ENCODE measurements around the gene SPPL2B. TPM values are rescaled to one million over a fixed set of nuclear protein-coding genes. Genes with fewer than 3 reads are reported as not detected.

Gene SPPL2B
- total and polyA plus RNA-seq, 4 donors, result 30.2 to 140 (median 73.4) TPM

GRCh38 chr19:2352121-2352520 is 23.6 kb downstream of the SPPL2B start:
- no peaks in the 10 kb centered on the region for H3K9me3 ChIP-seq (ENCODE audit: control insufficient read depth, insufficient read depth, low read length)
- H3K27ac ChIP-seq (ENCODE audit: low read depth, low read length), result no peak overlapping the region
- 94% methylated on average over 22 of the region's 24 CpGs for WGBS (ENCODE audit: insufficient coverage)
- H3K27me3 ChIP-seq (ENCODE audit: control insufficient read depth, insufficient read depth, low read length), result no peaks in the 10 kb centered on the region
- H3K36me3 ChIP-seq (ENCODE audit: control insufficient read depth, insufficient read depth, low read length), result peaks cover 79% of the 10 kb centered on the region
- no peak for DNase-seq (ENCODE audit: low read depth in 4 of 6, low spot score in 6 of 6)
- H3K4me1 ChIP-seq (ENCODE audit: control insufficient read depth, insufficient read depth, low read length), result no peaks in the 10 kb centered on the region
- no peak overlapping the region for H3K4me3 ChIP-seq (ENCODE audit: low read depth, low read length)

- no peaks in the 10 kb centered on the region for H3K27me3 ChIP-seq (ENCODE audit: control insufficient read depth, insufficient read depth, low read length)
- H3K36me3 ChIP-seq (ENCODE audit: control insufficient read depth, insufficient read depth, low read length), result peaks cover 80% of the 10 kb centered on the region
- no peak overlapping the region for H3K27ac ChIP-seq (ENCODE audit: low read depth, low read length)
- 93% methylated on average over 44 of the region's 45 CpGs for WGBS (ENCODE audit: insufficient coverage)
- DNase-seq (ENCODE audit: low read depth in 4 of 6, low spot score in 6 of 6), result no peak
- no peaks in the 10 kb centered on the region for H3K4me1 ChIP-seq (ENCODE audit: control insufficient read depth, insufficient read depth, low read length)
- no peaks in the 10 kb centered on the region for H3K9me3 ChIP-seq (ENCODE audit: control insufficient read depth, insufficient read depth, low read length)
- no peak overlapping the region for H3K4me3 ChIP-seq (ENCODE audit: low read depth, low read length)
Observed at GRCh38 chr19:2353159-2353886, 24.8 kb downstream of the SPPL2B start.

GRCh38 chr19:2353887-2354592 is 25.6 kb downstream of the SPPL2B start:
- H3K36me3 ChIP-seq (ENCODE audit: control insufficient read depth, insufficient read depth, low read length), result peaks cover 74% of the 10 kb centered on the region
- no peak overlapping the region for H3K4me3 ChIP-seq (ENCODE audit: low read depth, low read length)
- H3K27ac ChIP-seq (ENCODE audit: low read depth, low read length), result no peak overlapping the region
- DNase-seq (ENCODE audit: low read depth in 4 of 6, low spot score in 6 of 6), result no peak
- no peaks in the 10 kb centered on the region for H3K4me1 ChIP-seq (ENCODE audit: control insufficient read depth, insufficient read depth, low read length)
- WGBS (ENCODE audit: insufficient coverage), result 84% methylated on average over 32 of the region's 34 CpGs
- no peaks in the 10 kb centered on the region for H3K9me3 ChIP-seq (ENCODE audit: control insufficient read depth, insufficient read depth, low read length)
- no peaks in the 10 kb centered on the region for H3K27me3 ChIP-seq (ENCODE audit: control insufficient read depth, insufficient read depth, low read length)

GRCh38 chr19:2354670-2355069 is 26.2 kb downstream of the SPPL2B start:
- no peak overlapping the region for H3K4me3 ChIP-seq (ENCODE audit: low read depth, low read length)
- H3K4me1 ChIP-seq (ENCODE audit: control insufficient read depth, insufficient read depth, low read length), result peaks cover 2% of the 10 kb centered on the region
- no peak overlapping the region for H3K27ac ChIP-seq (ENCODE audit: low read depth, low read length)
- peaks cover 74% of the 10 kb centered on the region for H3K36me3 ChIP-seq (ENCODE audit: control insufficient read depth, insufficient read depth, low read length)
- WGBS (ENCODE audit: insufficient coverage), result 79% methylated on average over 16 of the region's 17 CpGs
- H3K27me3 ChIP-seq (ENCODE audit: control insufficient read depth, insufficient read depth, low read length), result peaks cover under 1% of the 10 kb centered on the region
- no peak for DNase-seq (ENCODE audit: low read depth in 4 of 6, low spot score in 6 of 6)
- H3K9me3 ChIP-seq (ENCODE audit: control insufficient read depth, insufficient read depth, low read length), result no peaks in the 10 kb centered on the region

- Histone ChIP-seq H3K9me3 (ENCODE audit: control insufficient read depth, insufficient read depth, low read length) (no peaks in the 10 kb centered on the region), H3K4me1 (ENCODE audit: control insufficient read depth, insufficient read depth, low read length) (peaks cover 7% of the 10 kb centered on the region), H3K36me3 (ENCODE audit: control insufficient read depth, insufficient read depth, low read length) (peaks cover 68% of the 10 kb centered on the region), H3K27me3 (ENCODE audit: control insufficient read depth, insufficient read depth, low read length) (peaks cover 7% of the 10 kb centered on the region), H3K27ac (ENCODE audit: low read depth, low read length) (no peak overlapping the region), H3K4me3 (ENCODE audit: low read depth, low read length) (no peak overlapping the region)
- DNase-seq (ENCODE audit: low read depth in 4 of 6, low spot score in 6 of 6), result no peak
- 87% methylated on average over 15 of the region's 24 CpGs for WGBS (ENCODE audit: insufficient coverage)
Observed at GRCh38 chr19:2355168-2356035, 26.9 kb downstream of the SPPL2B start.

GRCh38 chr19:2356036-2356646 is 27.7 kb downstream of the SPPL2B start:
- DNase-seq (ENCODE audit: low read depth in 4 of 6, low spot score in 6 of 6), result no peak
- Histone ChIP-seq H3K27ac (ENCODE audit: low read depth, low read length) (no peak overlapping the region), H3K4me3 (ENCODE audit: low read depth, low read length) (no peak overlapping the region), H3K9me3 (ENCODE audit: control insufficient read depth, insufficient read depth, low read length) (no peaks in the 10 kb centered on the region), H3K27me3 (ENCODE audit: control insufficient read depth, insufficient read depth, low read length) (peaks cover 13% of the 10 kb centered on the region), H3K36me3 (ENCODE audit: control insufficient read depth, insufficient read depth, low read length) (peaks cover 60% of the 10 kb centered on the region), H3K4me1 (ENCODE audit: control insufficient read depth, insufficient read depth, low read length) (peaks cover 10% of the 10 kb centered on the region)
- WGBS (ENCODE audit: insufficient coverage), result 83% methylated on average over 21 of the region's 21 CpGs

GRCh38 chr19:2357279-2358206 is 29.1 kb downstream of the SPPL2B start:
- no peak overlapping the region for H3K4me3 ChIP-seq (ENCODE audit: low read depth, low read length)
- H3K27ac ChIP-seq (ENCODE audit: low read depth, low read length), result no peak overlapping the region
- no peaks in the 10 kb centered on the region for H3K9me3 ChIP-seq (ENCODE audit: control insufficient read depth, insufficient read depth, low read length)
- H3K27me3 ChIP-seq (ENCODE audit: control insufficient read depth, insufficient read depth, low read length), result peaks cover 18% of the 10 kb centered on the region
- 91% methylated on average over 3 of the region's 3 CpGs for WGBS (ENCODE audit: insufficient coverage)
- peaks cover 46% of the 10 kb centered on the region for H3K36me3 ChIP-seq (ENCODE audit: control insufficient read depth, insufficient read depth, low read length)
- DNase-seq (ENCODE audit: low read depth in 4 of 6, low spot score in 6 of 6), result no peak
- peaks cover 16% of the 10 kb centered on the region for H3K4me1 ChIP-seq (ENCODE audit: control insufficient read depth, insufficient read depth, low read length)

GRCh38 chr19:2358548-2359173 is 30.2 kb downstream of the SPPL2B start:
- H3K27ac ChIP-seq (ENCODE audit: low read depth, low read length), result no peak overlapping the region
- H3K4me1 ChIP-seq (ENCODE audit: control insufficient read depth, insufficient read depth, low read length), result peaks cover 16% of the 10 kb centered on the region
- H3K4me3 ChIP-seq (ENCODE audit: low read depth, low read length), result no peak overlapping the region
- no peaks in the 10 kb centered on the region for H3K9me3 ChIP-seq (ENCODE audit: control insufficient read depth, insufficient read depth, low read length)
- peaks cover 18% of the 10 kb centered on the region for H3K27me3 ChIP-seq (ENCODE audit: control insufficient read depth, insufficient read depth, low read length)
- peaks cover 35% of the 10 kb centered on the region for H3K36me3 ChIP-seq (ENCODE audit: control insufficient read depth, insufficient read depth, low read length)
- 81% methylated on average over 24 of the region's 28 CpGs for WGBS (ENCODE audit: insufficient coverage)
- DNase-seq (ENCODE audit: low read depth in 4 of 6, low spot score in 6 of 6), result no peak

All from spinal cord (tissue), 10 donors.